PFSK-1 (cell line): ENCODE data around the gene ZSCAN16.

ENCODE experiments used
- FOXP2 ChIP-seq: optimal IDR thresholded peaks from 2 replicates; pipeline ENCODE3; 2011; ENCODE audit warnings: borderline replicate concordance, control low read depth, inconsistent platforms; ENCODE audit not compliant: insufficient read depth; ENCODE audit errors: extremely low read length, extremely low read depth
- POLR2AphosphoS5 ChIP-seq: IDR thresholded peaks from 2 replicates; pipeline ENCODE4 v1.6.1; 2012; ENCODE audit warnings: low read depth, mild to moderate bottlenecking, control low read depth, low read length, moderate library complexity
- REST ChIP-seq, 2 experiments: IDR thresholded peaks; 2 replicates each; pipeline versions ENCODE4 v1.6.1 to v1.8.0; 2011 to 2012; ENCODE audit warnings: low read depth in 2 of 2, low read length in 2 of 2, control low read depth in 1 of 2, inconsistent platforms in 1 of 2, mild to moderate bottlenecking in 1 of 2, moderate library complexity in 1 of 2; ENCODE audit not compliant: insufficient read depth in 1 of 2
- SIN3A ChIP-seq: IDR thresholded peaks from 2 replicates; pipeline ENCODE4 v1.6.1; 2012; ENCODE audit warnings: mild to moderate bottlenecking, low read length, moderate library complexity, borderline replicate concordance; ENCODE audit not compliant: insufficient read depth
- TAF1 ChIP-seq: IDR thresholded peaks from 2 replicates; pipeline ENCODE4 v1.6.1; 2012; ENCODE audit warnings: low read length, control low read depth, borderline replicate concordance; ENCODE audit not compliant: insufficient read depth

Gene ZSCAN16

GRCh38 chr6:28080631-28081485, 43.6 kb upstream of the ZSCAN16 start:
- TF ChIP-seq REST (IDR thresholded peaks at IDR 0.05; ENCODE audit: insufficient read depth in 1 of 2, low read depth in 2 of 2, low read length in 2 of 2) (no peak), SIN3A (0 out of 2 replicates have a peak, but pooled peaks have one; percentile 69), POLR2AphosphoS5 (peak; percentile 35; the same call in 1 of the 2 replicates), FOXP2 (peak; percentile 15), TAF1 (peak; percentile 53; the same call in 1 of the 2 replicates)

- TF ChIP-seq POLR2AphosphoS5: no peak
Observed at GRCh38 chr6:28081486-28081751, 43.0 kb upstream of the ZSCAN16 start.

DNA sequence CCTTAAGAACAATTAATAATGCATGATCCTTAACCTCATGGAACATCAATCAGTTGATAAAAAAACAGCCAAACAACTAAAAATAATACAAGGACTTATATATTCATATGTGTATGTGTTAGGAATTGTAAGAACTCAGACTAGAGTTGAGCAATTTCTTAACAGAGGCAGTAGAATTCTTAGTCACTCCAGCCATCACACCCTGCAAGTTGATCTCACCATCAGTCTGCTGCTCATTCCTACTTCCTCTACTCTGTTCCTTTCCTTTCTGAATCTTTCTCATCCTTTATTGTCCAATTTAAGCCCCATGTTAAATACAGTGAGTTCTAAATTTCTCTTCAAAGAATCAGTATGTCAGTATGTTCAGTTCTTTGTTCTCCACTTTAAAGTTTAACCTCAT, 41.5 kb upstream of the ZSCAN16 start:
- TF ChIP-seq POLR2AphosphoS5: no peak
- no peak for TF ChIP-seq REST (IDR thresholded peaks at IDR 0.05; ENCODE audit: insufficient read depth in 1 of 2, low read depth in 2 of 2, low read length in 2 of 2)
- TF ChIP-seq TAF1: no peak
- no peak for TF ChIP-seq FOXP2
- no peak for TF ChIP-seq SIN3A

GRCh38 chr6:28089054-28089453, 35.4 kb upstream of the ZSCAN16 start:
- TF ChIP-seq POLR2AphosphoS5 (no peak), REST (IDR thresholded peaks at IDR 0.05; ENCODE audit: insufficient read depth in 1 of 2, low read depth in 2 of 2, low read length in 2 of 2) (no peak), FOXP2 (no peak), SIN3A (no peak), TAF1 (no peak)

DNA sequence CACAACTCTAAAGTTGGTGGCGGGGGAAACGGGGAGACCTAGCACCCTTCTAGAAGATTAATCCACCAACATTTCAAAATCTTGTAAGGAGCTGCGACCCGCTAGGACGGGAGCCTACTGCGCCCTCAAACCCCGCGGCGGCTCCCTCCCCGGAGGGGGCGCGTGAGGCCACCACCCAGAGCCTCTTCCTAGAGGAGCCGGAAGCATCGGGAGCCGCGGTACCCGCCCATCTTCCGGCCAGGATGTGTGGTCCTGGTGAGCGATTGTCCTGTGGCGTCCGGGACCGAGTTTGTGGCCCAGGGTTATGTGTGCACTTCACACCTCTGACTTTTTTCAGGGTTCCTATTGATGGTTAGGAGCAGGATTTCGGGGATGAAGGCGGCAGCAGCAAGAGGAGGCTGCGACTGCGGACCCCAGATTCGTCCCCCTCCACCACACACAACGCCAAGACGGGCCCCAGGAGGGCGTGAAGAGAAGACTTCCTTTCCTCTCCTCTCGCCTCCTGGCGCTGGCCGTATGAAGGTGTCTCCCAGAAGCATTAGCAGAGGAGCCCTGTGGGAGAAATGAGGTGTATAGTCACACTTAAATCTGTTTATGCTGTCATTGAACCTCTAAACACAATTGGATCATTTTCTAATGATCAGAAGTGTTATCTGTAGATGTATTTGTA, 33.4 kb upstream of the ZSCAN16 start:
- TF ChIP-seq REST (IDR thresholded peaks at IDR 0.05; ENCODE audit: insufficient read depth in 1 of 2, low read depth in 2 of 2, low read length in 2 of 2): no peak
- no peak for TF ChIP-seq SIN3A
- no peak for TF ChIP-seq FOXP2
- no peak for TF ChIP-seq TAF1
- TF ChIP-seq POLR2AphosphoS5: no peak
